Measurements from ENCODE around the gene CLEC18C.
"Not testable (repeated sequence)": the region's sequence is repeated elsewhere in the genome, so short reads cannot be mapped to it uniquely, and the experiment has no call there.

GRCh38 chr16:70203508-70203907, 29.9 kb downstream of the CLEC18C start:
- TF ChIP-seq POLR2A, CTCF (IDR thresholded peaks at IDR 0.05): not testable (repeated sequence)
